Aorta (tissue), 5 donors: ENCODE data around the gene COL4A6. TPM values are rescaled to one million over a fixed set of nuclear protein-coding genes. Genes with fewer than 3 reads are reported as not detected.

ENCODE experiments used
- ATAC-seq: fragments of 200-7000 bp; cut with Tn5 transposase; one replicate; pipeline ENCODE4 v1.9.1; 2022; ENCODE audit warnings: moderate library complexity; ENCODE audit not compliant: low FRiP score
- DNase-seq, 2 donors: peaks; one replicate each; pipeline ENCODE4 v3.0.0-alpha.2; 2020
- H3K27ac ChIP-seq, 2 donors: one replicate each; pipeline ENCODE4 v1.5.1; 2013; ENCODE audit warnings: low read length in 2 of 2, mild to moderate bottlenecking in 2 of 2, moderate library complexity in 2 of 2, control low read depth in 1 of 2, inconsistent platforms in 1 of 2, low read depth in 1 of 2
- H3K27me3 ChIP-seq, 2 donors: one replicate each; pipeline ENCODE4 v1.6.1; 2013; ENCODE audit warnings: control low read depth in 1 of 2, low read length in 1 of 2, mild to moderate bottlenecking in 1 of 2, moderate library complexity in 1 of 2; ENCODE audit not compliant: insufficient read depth in 2 of 2, control insufficient read depth in 1 of 2
- H3K36me3 ChIP-seq, 2 donors: one replicate each; pipeline ENCODE4 v1.6.1; 2013; ENCODE audit warnings: control low read depth in 1 of 2, low read length in 1 of 2, mild to moderate bottlenecking in 1 of 2; ENCODE audit not compliant: insufficient read depth in 2 of 2, control insufficient read depth in 1 of 2
- H3K4me1 ChIP-seq, 2 donors: one replicate each; pipeline ENCODE4 v1.6.1; 2013; ENCODE audit warnings: low read length in 2 of 2, control low read depth in 1 of 2, mild to moderate bottlenecking in 1 of 2, moderate library complexity in 1 of 2; ENCODE audit not compliant: insufficient read depth in 2 of 2, control insufficient read depth in 1 of 2
- H3K4me3 ChIP-seq, 2 donors: one replicate each; pipeline ENCODE4 v1.5.1; 2013; ENCODE audit warnings: low read length in 2 of 2, control low read depth in 1 of 2, mild to moderate bottlenecking in 1 of 2
- H3K9me3 ChIP-seq: one replicate; pipeline ENCODE4 v1.6.1; 2013; ENCODE audit warnings: mild to moderate bottlenecking, low read length; ENCODE audit not compliant: control insufficient read depth
- WGBS, 2 donors: extraction: QIAGEN DNeasy Blood & Tissue Kit; methylation state at CpG; one replicate each; pipeline ENCODE4 v1.1.7; 2013; 5-methylcytosine and 5-hydroxymethylcytosine counted together
- intact Hi-C, 2 donors: fragments of 100-400 bp; cut with DNase I; formaldehyde crosslinking; loops; one replicate each; pipeline versions ENCODE4 v1.14.2 to v1.15.0; 2022
- polyA plus RNA-seq, 2 donors: library from polyadenylated mRNA; stranded (reverse); fragments of 200-250 nt; gene quantifications; one replicate each; pipeline ENCODE4 v1.2.3, GENCODE V29; 2013
- total RNA-seq, 2 donors: library from RNA; stranded (reverse); fragmentation: NEBNext Ultra II Directional; extraction: Animal tissue kit (Norgen Biotek cat#: 25700); gene quantifications; one replicate each; pipeline ENCODE4 v1.2.1, GENCODE V29; 2021
- donor health status: healthy with polysubstance abuse.
- donor health status: Bipolar disorder and iron deficiency.
- donor health status: DM: no; HTN: no; CAD: no.
- donor health status: DM: no; HTN: no; CAD: no.
- donor health status: DM: yes; HTN: yes; CAD: no.

COL4A6 gene
- total and polyA plus RNA-seq, 4 donors = 0.75 to 7.2 (median 1.8) TPM

GRCh38 chrX:108230574-108230973 is 207.6 kb downstream of the COL4A6 start:
- Histone ChIP-seq H3K27me3 (no peaks in the 10 kb centered on the region), H3K4me3 (no peak overlapping the region), H3K4me1 (no peaks in the 10 kb centered on the region), H3K36me3 (no peaks in the 10 kb centered on the region), H3K9me3 (no peaks in the 10 kb centered on the region), H3K27ac (no peak overlapping the region)
- WGBS, 2 donors = 79 to 100% methylated on average over 1 of the region's 1 CpG
- intact Hi-C loops = no loop called here
- no peak for ATAC-seq
- DNase-seq = no peak

GRCh38 chrX:108224727-108225621 is 213.2 kb downstream of the COL4A6 start:
- H3K27me3 ChIP-seq = no peaks in the 10 kb centered on the region
- no peak overlapping the region for H3K27ac ChIP-seq
- intact Hi-C loops = loop anchor here (5.0 to 10.0 kb wide), 2 partner anchors 310 to 312 kb away; no protein-coding TSS in a partner anchor
- 6 to 8% methylated on average over 11 of the region's 11 CpGs for WGBS, 2 donors
- H3K4me1 ChIP-seq = peaks cover 0 to 2% of the 10 kb centered on the region in 2 donors
- no peaks in the 10 kb centered on the region for H3K36me3 ChIP-seq
- DNase-seq (no peak), ATAC-seq (peak; percentile 36)
- H3K9me3 ChIP-seq = no peaks in the 10 kb centered on the region
- H3K4me3 ChIP-seq = no peak overlapping the region

- Histone ChIP-seq H3K27ac (no peak overlapping the region), H3K4me1 (peaks cover 0 to 2% of the 10 kb centered on the region in 2 donors), H3K4me3 (no peak overlapping the region), H3K36me3 (no peaks in the 10 kb centered on the region), H3K27me3 (no peaks in the 10 kb centered on the region), H3K9me3 (no peaks in the 10 kb centered on the region)
- DNase-seq (no peak), ATAC-seq (no peak)
- intact Hi-C loops = loop anchor here (5.0 to 10.0 kb wide), 2 partner anchors 311 to 313 kb away; no protein-coding TSS in a partner anchor
- 27 to 31% methylated on average over 2 of the region's 2 CpGs for WGBS, 2 donors
These were observed 214.0 kb downstream of the COL4A6 start for GRCh38 chrX:108224218-108224617.

DNA sequence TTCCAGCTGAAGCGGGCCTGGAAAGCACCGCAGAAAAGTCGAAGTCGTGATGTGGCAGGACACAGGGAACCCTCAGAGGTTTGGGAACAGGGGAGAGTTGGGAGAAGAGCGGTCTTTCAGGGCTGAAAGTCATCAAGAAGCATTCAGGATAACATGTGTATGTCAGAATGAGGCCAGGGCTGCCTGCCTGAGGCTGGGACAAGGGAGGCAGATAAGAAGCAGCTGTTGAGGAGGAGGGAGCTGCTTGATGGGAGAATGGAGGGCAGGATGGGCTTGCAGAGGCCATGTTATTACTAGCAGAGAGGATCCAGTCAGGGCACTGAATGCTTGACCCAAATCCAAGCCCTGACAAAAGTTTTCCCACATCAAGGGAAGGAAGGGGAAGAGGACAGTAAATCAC is 214.6 kb downstream of the COL4A6 start:
- Histone ChIP-seq H3K27ac (no peak overlapping the region), H3K4me3 (no peak overlapping the region), H3K27me3 (no peaks in the 10 kb centered on the region), H3K9me3 (no peaks in the 10 kb centered on the region), H3K4me1 (peaks cover 0 to 2% of the 10 kb centered on the region in 2 donors), H3K36me3 (no peaks in the 10 kb centered on the region)
- intact Hi-C loops = loop anchor here (5.0 to 10.0 kb wide), 2 partner anchors 311 to 314 kb away; no protein-coding TSS in a partner anchor
- DNase-seq = no peak
- no peak for ATAC-seq
- WGBS, 2 donors = 22 to 32% methylated on average over 5 of the region's 5 CpGs

- H3K27ac ChIP-seq = no peak overlapping the region
- no peak overlapping the region for H3K4me3 ChIP-seq
- 8 to 14% methylated on average over 7 of the region's 7 CpGs for WGBS, 2 donors
- DNase-seq (no peak), ATAC-seq (no peak)
- H3K36me3 ChIP-seq = no peaks in the 10 kb centered on the region
- no peaks in the 10 kb centered on the region for H3K9me3 ChIP-seq
- H3K27me3 ChIP-seq = no peaks in the 10 kb centered on the region
- peaks cover 0 to 2% of the 10 kb centered on the region in 2 donors for H3K4me1 ChIP-seq
- intact Hi-C loops = loop anchor here (5.0 to 10.0 kb wide), 2 partner anchors 313 to 316 kb away; no protein-coding TSS in a partner anchor
These were observed 216.8 kb downstream of the COL4A6 start for GRCh38 chrX:108221301-108221864.

DNA sequence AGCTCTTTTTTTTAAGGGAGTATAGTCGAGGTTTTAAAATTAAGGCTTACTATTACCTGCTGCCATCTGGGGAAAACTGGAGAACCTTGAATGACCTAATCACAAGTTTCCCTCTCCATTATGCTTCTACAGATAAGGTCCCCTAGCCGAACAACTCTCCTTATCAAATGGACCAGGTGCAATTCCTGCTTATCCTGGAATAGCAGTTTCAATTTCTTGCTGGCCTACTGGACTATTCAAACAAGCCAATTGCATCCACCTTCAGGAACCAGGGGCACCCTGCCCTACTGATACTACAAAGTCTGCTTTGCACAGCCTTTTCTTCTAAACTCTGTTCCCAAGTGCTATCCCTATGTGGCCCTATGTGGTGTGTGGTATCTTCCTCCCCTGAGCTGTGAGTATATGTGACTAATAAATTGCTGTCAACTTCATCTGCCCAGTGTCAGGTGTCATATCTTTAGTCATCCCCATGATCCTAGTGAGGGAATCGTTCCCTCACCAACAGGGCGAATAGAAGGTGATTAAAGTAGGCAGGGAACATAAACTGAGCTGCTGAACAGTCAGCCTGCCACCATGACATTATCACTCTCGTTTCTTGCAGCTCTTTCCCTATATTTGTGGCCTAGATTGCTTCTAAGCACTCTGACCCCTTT is 218.1 kb downstream of the COL4A6 start:
- ATAC-seq (no peak), DNase-seq (no peak)
- no peak overlapping the region for H3K4me3 ChIP-seq
- no peaks in the 10 kb centered on the region for H3K27me3 ChIP-seq
- no peaks in the 10 kb centered on the region for H3K9me3 ChIP-seq
- no peaks in the 10 kb centered on the region for H3K36me3 ChIP-seq
- no peak overlapping the region for H3K27ac ChIP-seq
- intact Hi-C loops = loop anchor here (5.0 to 10.0 kb wide), 2 partner anchors 315 to 317 kb away; no protein-coding TSS in a partner anchor
- peaks cover 0 to 2% of the 10 kb centered on the region in 2 donors for H3K4me1 ChIP-seq
- WGBS, 2 donors = 59 to 74% methylated on average over 5 of the region's 5 CpGs

DNA sequence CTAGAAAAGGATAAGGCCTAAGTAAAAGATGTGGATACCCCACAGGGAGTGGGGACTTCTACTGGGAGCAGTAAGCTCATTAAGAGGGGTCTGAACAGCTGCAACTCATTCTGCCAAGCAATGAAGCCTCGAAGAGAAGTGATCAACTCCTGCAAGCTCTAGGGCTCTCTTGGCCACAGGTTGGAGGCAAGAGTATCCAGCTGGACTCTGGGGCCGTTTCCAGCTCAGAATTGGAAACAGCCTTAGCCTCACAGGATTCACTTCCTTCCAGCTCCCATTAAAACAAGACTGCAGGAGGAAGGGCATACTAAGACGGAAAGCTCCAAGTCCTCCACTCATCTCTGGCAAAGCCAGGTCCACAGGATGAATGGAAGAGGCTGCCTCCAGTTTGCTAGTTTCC is 220.3 kb downstream of the COL4A6 start:
- H3K4me1 ChIP-seq = peaks cover 0 to 2% of the 10 kb centered on the region in 2 donors
- no peak overlapping the region for H3K27ac ChIP-seq
- intact Hi-C loops = no loop called here
- H3K27me3 ChIP-seq = no peaks in the 10 kb centered on the region
- H3K36me3 ChIP-seq = no peaks in the 10 kb centered on the region
- DNase-seq (peak in 1 of 2 donors; percentile 42), ATAC-seq (no peak)
- WGBS, 2 donors = 15 to 33% methylated on average over 3 of the region's 3 CpGs
- H3K4me3 ChIP-seq = no peak overlapping the region
- H3K9me3 ChIP-seq = no peaks in the 10 kb centered on the region

DNA sequence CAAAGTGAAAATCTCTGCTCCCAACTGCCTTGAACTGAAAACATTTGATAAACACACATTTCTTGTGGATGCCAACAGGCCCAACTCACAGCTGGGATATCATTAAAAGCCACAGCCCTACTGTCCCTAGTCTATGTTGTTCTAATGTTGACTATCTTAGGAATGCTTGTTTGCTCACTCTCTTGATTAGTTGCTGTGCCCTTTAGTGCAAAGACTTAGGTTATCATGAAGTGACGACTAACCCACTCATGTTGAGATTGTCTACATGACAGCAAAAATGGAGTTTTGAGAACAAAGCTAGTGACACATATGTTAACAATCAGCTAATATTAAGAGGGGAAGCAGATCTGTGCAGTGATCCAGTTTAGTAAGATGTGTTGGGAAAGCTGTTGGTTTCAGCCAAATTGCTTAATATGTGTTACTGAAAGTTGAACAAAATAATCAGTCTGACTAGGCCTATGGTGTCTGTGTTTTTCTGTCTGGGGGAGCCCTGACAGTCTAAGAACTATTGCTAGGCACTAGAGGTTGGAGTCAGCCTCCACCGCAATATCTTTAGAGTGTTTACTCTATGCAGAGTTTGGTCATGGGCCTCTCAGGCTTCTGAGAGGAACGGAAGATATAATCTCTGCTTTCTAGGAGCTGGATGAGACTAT is 221.2 kb downstream of the COL4A6 start:
- DNase-seq (no peak), ATAC-seq (peak; percentile 47)
- Histone ChIP-seq H3K4me1 (peaks cover 0 to under 1% of the 10 kb centered on the region in 2 donors), H3K27me3 (no peaks in the 10 kb centered on the region), H3K36me3 (no peaks in the 10 kb centered on the region), H3K4me3 (no peak overlapping the region), H3K27ac (no peak overlapping the region), H3K9me3 (no peaks in the 10 kb centered on the region)
- intact Hi-C loops = no loop called here
- 60 to 76% methylated on average over 3 of the region's 3 CpGs for WGBS, 2 donors
